Fibroblast of villous mesenchyme (primary cell): ENCODE data around the gene BUB1B. TPM values are rescaled to one million over a fixed set of nuclear protein-coding genes. Genes with fewer than 3 reads are reported as not detected.
"Not testable (repeated sequence)": the region's sequence is repeated elsewhere in the genome, so short reads cannot be mapped to it uniquely, and the experiment has no call there.

Experiments
- DNase-seq: peaks from one replicate; pipeline ENCODE4 v3.0.0-alpha.2; 2010; ENCODE audit warnings: low read depth
- H3K4me3 ChIP-seq: 2 replicates; pipeline ENCODE4 v1.5.1; 2011; ENCODE audit warnings: low read depth, mild to moderate bottlenecking, low read length
- total RNA-seq: library from RNA; depleted of rRNA; stranded (reverse); fragments of >200 nt; gene quantifications from 2 replicates; pipeline ENCODE4 v1.2.3, GENCODE V29; 2012
- TF ChIP-seq, protein P1 (sequence below): IDR thresholded peaks from 2 replicates; pipeline ENCODE4 v1.5.1; 2012; ENCODE audit warnings: low read depth, mild to moderate bottlenecking, low read length; ENCODE audit not compliant: insufficient read depth

Gene BUB1B
- total RNA-seq, 1 donor: 19.9 TPM

GRCh38 chr15:40142428-40142827, 18.4 kb upstream of the BUB1B start:
- H3K4me3 ChIP-seq: no peak overlapping the region
- DNase-seq: no peak
- TF ChIP-seq, protein P1, sequence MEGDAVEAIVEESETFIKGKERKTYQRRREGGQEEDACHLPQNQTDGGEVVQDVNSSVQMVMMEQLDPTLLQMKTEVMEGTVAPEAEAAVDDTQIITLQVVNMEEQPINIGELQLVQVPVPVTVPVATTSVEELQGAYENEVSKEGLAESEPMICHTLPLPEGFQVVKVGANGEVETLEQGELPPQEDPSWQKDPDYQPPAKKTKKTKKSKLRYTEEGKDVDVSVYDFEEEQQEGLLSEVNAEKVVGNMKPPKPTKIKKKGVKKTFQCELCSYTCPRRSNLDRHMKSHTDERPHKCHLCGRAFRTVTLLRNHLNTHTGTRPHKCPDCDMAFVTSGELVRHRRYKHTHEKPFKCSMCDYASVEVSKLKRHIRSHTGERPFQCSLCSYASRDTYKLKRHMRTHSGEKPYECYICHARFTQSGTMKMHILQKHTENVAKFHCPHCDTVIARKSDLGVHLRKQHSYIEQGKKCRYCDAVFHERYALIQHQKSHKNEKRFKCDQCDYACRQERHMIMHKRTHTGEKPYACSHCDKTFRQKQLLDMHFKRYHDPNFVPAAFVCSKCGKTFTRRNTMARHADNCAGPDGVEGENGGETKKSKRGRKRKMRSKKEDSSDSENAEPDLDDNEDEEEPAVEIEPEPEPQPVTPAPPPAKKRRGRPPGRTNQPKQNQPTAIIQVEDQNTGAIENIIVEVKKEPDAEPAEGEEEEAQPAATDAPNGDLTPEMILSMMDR: no peak

DNA sequence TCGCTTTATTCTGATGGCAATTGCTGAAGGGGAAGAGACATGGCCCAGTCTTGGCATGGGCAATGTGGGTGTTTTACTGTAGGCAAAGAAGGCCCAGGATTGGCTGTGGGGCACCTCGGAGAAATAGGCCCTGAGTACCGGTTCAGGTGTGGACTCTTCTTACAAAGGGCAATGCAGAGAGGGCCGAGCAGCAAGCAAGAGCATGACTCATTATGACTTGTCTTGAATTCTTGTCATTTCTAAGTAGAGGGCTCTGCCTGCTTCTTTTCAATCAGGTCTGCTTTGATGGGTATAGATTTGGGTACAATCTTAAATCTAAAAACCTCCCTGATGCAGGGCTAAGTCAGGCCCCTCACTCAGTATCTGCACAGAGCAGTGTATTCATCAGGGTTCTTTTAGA, 14.8 kb upstream of the BUB1B start:
- no peak overlapping the region for H3K4me3 ChIP-seq
- no peak for DNase-seq
- TF ChIP-seq, protein P1: no peak

DNA sequence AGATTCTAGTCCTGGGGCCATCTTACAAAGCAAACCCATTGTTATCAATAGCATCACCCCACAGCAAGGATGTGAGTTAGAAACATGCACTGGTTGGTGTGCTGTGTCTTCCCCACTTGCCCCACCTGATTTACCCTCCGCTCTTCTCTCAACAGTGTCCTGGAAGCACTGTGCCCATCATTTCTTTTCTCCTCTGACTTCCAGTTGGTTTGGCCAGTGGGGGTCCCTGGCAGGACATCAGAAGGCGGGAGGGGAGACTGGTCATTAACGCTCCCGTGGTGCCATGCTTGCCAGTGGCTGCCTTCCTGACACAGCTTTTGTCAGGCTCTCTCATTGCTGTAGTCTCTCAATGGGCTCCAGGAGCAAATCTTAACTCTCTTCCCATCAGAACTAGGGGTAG, 11.5 kb upstream of the BUB1B start:
- no peak overlapping the region for H3K4me3 ChIP-seq
- TF ChIP-seq, protein P1: no peak
- DNase-seq: no peak

- TF ChIP-seq, protein P1: no peak
- peak; percentile 42 for DNase-seq
- no peak overlapping the region for H3K4me3 ChIP-seq
Observed at GRCh38 chr15:40150163-40150925, 10.5 kb upstream of the BUB1B start.

DNA sequence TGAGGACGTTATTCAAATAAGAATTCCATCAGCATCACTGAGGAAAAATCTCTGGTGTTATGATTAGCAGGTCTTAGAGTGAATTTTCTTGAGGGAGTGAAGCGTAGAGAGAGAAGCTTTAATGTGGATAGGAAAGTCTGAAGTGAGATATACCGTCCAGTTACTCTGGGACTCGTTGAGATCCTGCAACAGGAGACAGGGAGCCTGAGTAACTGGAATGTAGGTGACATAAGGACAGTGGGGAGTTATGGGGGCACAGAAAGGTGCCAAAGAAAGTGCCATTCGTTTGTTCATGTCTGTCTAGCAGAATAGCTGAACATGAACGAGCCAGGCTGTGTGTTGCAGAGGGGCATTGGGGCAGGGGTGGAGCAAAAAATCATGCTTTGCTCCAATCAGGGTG, 9.4 kb upstream of the BUB1B start:
- no peak overlapping the region for H3K4me3 ChIP-seq
- no peak for DNase-seq
- TF ChIP-seq, protein P1: no peak

DNA sequence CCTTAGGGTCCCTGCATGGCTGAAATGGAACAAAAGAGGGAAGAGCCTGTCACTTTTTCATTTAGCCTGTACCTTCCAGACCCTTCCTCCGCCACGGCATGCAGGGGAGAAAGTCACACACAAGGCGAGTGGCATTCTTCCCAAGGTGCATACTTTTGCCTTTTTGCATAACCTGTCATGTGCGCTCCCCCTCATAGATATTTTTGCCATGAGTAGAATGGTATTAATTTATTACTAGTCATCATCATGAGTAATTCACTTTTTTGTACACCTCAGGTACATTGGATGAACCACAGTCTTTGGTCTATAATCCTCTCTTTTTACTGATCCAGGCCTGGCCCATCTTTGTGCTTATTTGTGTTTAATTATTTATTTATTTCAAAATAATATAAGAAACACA, 8.9 kb upstream of the BUB1B start:
- DNase-seq: no peak
- H3K4me3 ChIP-seq: no peak overlapping the region
- TF ChIP-seq, protein P1: no peak

GRCh38 chr15:40154821-40155220, 6.0 kb upstream of the BUB1B start:
- DNase-seq, H3K4me3 ChIP-seq: not testable (repeated sequence)
